Stimulated activated CD4-positive, alpha-beta T cell treated with anti-CD3 and anti-CD28 coated beads, Interleukin-2, amount 100 ng/mL, for 24 hours (primary cell): ENCODE data around the gene CHADL.

ENCODE experiments used
- DNase-seq, 2 donors: peaks; one replicate each; pipeline ENCODE4 v3.0.0-alpha.2; 2020

Gene CHADL

DNA sequence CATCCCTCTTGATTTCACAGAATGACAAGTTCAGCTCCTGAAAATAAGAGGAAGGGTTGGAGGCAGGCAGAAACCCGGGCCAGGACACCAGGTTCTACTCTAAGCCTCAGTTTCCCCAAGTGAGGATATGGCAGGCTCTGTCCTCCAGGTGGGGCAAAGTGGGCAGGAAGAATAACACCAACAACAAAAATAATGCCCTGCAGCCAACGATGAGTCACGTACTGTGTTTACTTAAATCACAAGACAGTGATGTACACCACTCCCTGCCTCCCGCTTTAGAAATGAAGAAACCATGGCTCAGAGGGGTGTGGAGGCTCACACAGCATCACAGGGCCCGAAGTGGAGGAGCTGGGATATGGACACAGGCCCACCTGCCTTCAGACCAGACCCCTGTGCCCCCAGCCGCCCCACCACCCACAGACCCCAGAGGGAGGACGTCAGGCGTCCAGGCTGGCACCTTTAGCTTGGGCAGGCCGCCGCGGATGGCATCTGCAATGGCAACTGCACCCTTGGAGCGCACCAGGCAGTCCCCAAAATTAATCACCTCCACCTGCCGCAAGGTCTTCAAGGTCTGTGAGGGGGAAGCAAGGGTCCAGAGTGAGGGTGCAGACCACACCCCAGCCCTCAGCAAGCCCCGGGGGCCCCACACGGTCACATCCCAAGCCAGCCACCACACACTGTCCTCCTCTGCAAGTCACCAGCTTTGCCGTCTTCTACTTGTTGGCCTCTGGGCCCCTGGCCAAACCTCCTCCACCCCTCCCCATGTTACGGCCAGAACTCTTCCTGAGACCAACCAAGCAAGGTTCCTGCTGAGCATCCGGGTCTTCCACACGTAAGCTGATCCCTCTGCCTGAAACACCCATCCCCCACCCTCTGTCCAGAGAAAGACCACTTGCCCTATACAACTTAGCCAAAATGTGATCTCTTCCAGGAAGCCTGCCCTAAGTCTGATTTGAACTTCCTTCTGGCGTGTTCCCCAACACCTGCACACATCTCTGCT, 15.8 kb upstream of the CHADL start:
- DNase-seq, result no peak

DNA sequence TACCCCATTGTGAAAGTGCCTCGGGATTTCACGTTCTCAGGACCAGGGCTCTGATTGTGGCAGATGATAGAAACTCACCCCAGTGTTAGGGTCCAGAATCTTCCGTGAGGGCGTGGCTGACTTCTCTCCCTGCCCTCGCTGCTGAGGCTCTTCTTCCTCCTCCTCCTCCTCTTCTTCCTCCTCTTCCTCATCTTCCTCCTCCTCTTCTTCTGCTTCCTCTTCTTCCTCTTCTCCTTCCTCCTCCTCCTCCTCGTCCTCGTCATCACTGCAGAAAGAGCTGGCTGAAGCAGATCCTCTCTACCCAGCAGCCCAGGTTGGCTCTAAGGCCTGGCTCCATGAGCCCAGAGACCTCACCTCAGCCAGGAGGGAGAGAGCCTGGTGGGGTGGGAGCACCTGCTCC, 13.5 kb upstream of the CHADL start:
- DNase-seq, result no peak

- no peak for DNase-seq
These were observed 11.6 kb upstream of the CHADL start for GRCh38 chr22:41252365-41252764.

- no peak for DNase-seq
These were observed 9.4 kb upstream of the CHADL start for GRCh38 chr22:41250127-41250526.

DNA sequence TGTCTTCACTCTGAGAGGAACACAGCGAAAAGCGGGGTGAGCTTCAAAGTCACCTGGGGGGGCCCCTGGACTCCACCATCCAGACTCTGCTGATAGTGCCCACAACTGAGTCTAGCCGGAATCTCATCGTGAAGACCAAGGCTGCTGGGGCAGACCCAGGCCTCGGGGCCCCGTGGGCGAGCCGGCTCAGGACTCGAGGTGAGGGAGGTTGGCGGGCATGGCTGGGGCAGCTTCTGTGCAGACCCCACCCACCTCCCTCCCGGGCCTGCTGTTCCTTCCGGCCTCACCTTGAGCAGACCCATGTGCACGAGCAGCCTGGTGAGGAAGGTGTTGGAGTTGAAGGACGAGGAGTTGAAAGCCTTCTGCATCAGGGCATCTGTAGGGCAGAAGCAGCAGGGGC, 8.7 kb upstream of the CHADL start:
- DNase-seq, result no peak

- no peak for DNase-seq
These were observed 8.0 kb upstream of the CHADL start for GRCh38 chr22:41248758-41249157.

DNA sequence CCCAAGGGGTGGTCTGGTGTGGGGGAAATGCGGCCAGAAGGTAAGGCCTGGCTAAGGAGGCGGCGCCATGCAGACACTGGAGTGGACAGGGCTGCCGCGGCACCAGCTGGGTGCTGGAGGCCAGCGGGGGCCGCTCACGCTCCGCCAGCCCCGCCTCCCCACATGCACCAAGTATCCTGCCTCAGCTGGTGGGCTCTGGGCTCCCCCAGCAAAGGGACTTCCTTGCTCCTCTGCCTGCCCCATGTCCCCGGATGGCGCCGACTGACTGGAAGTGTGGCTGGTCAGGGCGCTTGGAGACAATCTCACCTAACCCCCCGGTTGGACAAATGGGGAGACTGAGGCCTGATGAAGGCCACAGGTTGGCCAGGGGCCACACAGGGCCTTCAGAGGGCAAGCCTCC, 7.6 kb upstream of the CHADL start:
- DNase-seq, result no peak

GRCh38 chr22:41247703-41248102, 7.0 kb upstream of the CHADL start:
- DNase-seq, result no peak

DNA sequence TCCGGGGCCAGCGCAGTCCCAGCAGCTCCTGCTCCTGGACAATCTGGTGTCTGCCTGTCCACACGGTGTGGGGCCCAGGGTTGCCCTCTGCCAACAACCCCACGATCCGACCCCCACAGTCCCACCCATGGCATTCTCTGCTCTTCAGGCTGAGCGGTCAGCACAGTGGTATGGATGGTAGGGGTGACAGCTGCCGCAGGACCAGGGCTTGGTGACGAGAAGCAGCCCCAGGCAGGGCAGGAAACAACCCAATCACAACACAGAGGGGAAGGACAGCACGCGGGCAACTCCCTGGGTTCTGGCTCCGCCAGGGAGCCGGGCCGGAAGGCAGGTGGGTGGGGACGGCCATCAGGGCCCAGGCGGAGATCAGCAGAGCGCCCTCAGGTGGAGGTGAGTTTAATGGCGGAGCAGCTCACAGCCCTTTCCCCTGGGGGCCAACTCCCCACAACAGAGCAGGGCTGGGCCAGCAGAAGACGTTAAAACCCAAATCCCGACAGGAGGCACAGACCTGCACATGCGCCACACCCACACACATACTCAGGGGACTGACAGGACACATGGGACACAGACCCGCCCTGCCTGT, 5.3 kb upstream of the CHADL start:
- DNase-seq, result no peak

DNA sequence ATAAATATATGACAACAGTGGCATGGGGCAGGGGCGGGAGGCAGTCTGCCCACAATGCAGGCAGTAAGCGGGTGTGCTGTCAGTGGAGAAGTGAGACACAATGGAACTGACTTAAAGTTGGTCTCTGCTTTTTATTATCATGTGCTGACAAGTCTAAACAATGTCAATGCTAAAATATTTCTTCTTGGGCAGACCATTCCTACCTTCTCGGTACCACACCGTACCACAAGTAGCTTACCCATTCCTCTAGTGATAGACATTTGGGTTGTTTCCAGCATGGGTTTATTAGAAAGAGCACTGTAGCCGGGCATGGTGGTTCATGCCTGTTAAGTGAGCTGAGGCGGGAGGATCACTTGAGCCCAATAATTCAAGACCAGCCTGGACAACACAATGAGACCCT, 2.6 kb upstream of the CHADL start:
- DNase-seq, result no peak

- DNase-seq, result no peak
These were observed 1.8 kb upstream of the CHADL start for GRCh38 chr22:41242396-41243117.

- no peak for DNase-seq
These were observed 474 bp upstream of the CHADL start for GRCh38 chr22:41241133-41241676.

GRCh38 chr22:41239443-41240128, 1.1 kb downstream of the CHADL start:
- DNase-seq, result no peak

DNA sequence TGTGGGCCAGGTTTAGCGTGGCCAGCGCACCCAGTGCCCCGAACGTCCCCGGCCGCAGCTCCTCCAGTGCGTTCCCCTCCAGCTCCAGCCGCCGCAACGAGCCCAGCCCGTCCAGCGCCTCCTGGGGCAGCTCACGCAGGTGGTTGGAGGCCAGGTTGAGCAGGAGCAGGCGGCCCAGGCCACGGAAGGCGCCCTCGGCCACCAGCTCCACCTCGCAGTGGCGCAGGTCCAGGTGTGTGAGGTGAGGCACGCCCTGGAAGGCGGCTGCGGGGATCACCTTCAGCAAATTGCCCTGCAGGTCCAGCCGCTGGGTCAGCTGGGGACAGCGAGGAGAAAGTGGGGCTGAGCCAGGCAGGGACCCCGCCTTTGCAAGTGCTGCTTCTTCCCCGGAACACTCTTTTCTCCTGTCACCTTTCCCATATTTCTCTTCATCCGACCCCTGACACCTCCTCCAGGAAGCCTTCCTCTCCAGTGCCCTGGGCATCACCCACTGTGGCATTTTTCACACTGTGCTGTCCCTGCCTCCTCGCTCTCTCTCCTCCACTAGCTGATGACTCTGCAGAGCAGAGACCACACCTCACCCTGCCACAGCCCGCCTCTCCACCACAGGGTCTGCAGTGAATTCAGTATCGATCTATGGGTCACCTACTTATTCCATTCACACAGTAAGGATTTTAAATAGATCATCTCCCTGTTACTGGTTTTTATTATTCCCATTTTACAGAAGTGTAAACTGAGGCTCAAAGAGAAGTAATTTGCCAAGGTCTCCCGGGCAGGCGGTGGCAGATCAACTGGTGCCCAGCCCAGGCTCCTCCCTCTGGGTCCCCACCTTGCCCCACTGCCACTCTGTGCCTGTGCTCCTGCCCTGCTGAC, 1.9 kb downstream of the CHADL start:
- no peak for DNase-seq

- peak; percentile 79 to 85 for DNase-seq
These were observed 2.8 kb downstream of the CHADL start for GRCh38 chr22:41237707-41238569.

GRCh38 chr22:41237036-41237706, 3.6 kb downstream of the CHADL start:
- DNase-seq, result no peak

DNA sequence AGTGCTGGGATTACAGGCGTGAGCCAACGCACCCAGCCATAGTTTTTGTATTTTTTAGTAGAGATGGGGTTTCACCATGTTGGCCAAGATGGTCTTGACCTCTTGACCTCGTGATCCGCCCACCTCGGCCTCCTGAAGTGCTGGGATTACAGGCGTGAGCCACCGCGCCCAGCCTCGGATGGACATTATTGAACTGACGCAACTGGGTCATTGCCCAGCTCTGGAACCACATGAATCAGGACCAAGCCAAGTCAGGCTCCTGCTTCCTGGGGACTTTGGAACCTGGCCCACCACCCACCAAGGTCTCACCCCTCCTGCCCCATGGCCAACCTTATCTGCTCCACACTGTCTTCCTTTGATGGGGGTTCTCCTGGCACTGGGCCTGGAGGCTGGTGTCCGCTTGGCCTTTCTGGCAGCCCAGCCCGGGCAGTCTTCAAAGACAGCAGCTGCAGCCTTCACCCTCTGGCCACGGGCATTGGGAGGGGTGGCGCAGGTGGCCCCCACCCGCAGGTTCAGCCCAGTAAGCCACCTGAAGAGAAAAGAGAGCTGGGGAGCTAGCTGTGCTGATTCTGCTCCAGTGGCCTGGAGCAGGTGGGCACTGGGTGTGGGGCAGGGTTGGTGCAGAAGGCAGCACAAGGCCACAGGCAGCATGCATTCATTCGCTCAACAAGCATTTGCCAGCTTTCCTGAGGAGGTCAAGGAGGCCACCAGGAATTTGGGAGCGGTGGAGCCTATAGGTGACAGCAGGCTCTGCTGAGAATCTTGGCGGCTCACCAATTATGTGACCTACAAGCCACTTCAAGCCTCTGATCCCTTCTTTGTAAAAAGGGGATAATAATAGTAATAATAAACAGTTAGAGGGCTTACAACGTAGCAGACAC, 5.7 kb downstream of the CHADL start:
- DNase-seq, result no peak

DNA sequence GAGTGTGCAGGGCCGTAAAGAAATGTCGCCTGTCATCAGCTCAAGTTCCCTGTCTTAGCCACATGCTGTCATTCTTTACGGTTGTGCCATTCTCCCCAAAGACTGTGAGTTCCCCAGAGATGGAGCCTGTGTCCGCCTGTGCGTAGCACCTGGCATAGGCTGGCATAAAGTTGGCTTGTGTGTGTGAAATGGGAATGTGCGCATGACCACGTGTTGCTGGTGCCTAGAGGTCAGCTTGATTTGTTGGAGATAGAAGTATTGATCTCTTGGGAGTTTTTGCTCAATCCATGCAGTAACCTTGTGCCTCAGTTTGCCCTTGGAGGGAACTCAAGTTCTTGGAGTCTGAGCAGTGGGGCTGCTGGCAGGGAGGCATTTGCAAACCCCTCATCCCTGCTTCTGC, 9.4 kb downstream of the CHADL start:
- no peak for DNase-seq

DNA sequence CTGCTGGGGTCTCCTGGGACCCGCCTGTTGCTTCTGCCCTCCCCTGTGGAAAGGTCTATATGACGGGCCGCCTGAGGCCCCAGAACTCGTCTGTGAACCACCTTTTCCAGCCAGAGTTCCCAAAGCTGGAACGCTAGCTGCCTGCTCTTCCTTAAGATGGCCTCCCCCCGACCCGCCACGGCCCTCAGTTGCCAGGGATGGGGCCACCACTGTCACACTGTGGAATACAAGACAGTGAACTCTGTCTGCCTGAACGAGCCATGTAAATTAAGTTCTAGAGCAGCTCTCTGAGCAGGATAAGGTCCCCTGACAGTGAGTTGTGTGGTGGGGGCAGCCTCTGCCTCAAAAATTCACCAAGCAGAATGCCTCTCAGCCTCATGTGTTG, 10.3 kb downstream of the CHADL start:
- DNase-seq, result no peak
